Naive thymus-derived CD8-positive, alpha-beta T cell (primary cell): ENCODE data around the gene UGT1A5. TPM values are rescaled to one million over a fixed set of nuclear protein-coding genes. Genes with fewer than 3 reads are reported as not detected.

Experiments used
- ATAC-seq, 2 donors: fragments of 150-1000 bp; cut with Tn5 transposase in 1 of 2; sonication (Bioruptor Pico), chemical (Tn5 transposase) in 1 of 2; 1 replicate in 1 of 2; 2 replicates in 1 of 2; pipeline ENCODE4 v1.10.0; 2021; ENCODE audit warnings: mild to moderate bottlenecking in 2 of 2, moderate library complexity in 2 of 2
- POLR2A ChIA-PET: fragments of 350-600 bp; sonication (Branson Sonifier 250); formaldehyde crosslinking; loops from one replicate; lab custom pipeline; 2021; ENCODE audit warnings: antibody characterized with exemption; lab: Charles Lee
- DNase-seq, 10 donors: peaks; one replicate each; pipeline versions ENCODE4 v3.0.0 to v3.0.0-alpha.2; 2020 to 2022
- H3K27ac Mint-ChIP-seq, 10 donors: one replicate each; pipeline ENCODE4 v1.8.0; 2020 to 2022; ENCODE audit warnings: mild to moderate bottlenecking in 10 of 10, mixed read lengths in 10 of 10, moderate library complexity in 4 of 10, inconsistent platforms in 1 of 10
- H3K27me3 Mint-ChIP-seq, 5 donors: one replicate each; pipeline ENCODE4 v1.8.0; 2021 to 2022; ENCODE audit warnings: mixed read lengths in 5 of 5
- H3K36me3 Mint-ChIP-seq, 3 donors: one replicate each; pipeline ENCODE4 v1.8.0; 2020 to 2022; ENCODE audit warnings: mixed read lengths in 3 of 3, mild to moderate bottlenecking in 2 of 3, inconsistent platforms in 1 of 3
- H3K4me1 Mint-ChIP-seq, 4 donors: one replicate each; pipeline ENCODE4 v1.8.0; 2021 to 2022; ENCODE audit warnings: mixed read lengths in 4 of 4
- H3K4me3 Mint-ChIP-seq, 10 donors: one replicate each; pipeline ENCODE4 v1.8.0; 2020 to 2022; ENCODE audit warnings: mild to moderate bottlenecking in 10 of 10, mixed read lengths in 10 of 10, moderate library complexity in 6 of 10, inconsistent platforms in 1 of 10
- H3K9me3 Mint-ChIP-seq, 9 donors: one replicate each; pipeline ENCODE4 v1.8.0; 2020 to 2022; ENCODE audit warnings: mixed read lengths in 9 of 9, mild to moderate bottlenecking in 3 of 9, inconsistent platforms in 1 of 9, moderate library complexity in 1 of 9
- polyA plus RNA-seq, 3 donors: library from polyadenylated mRNA; unstranded; fragments of 300-500 nt; fragmentation: Illumina TruSeq; gene quantifications; one replicate each; pipeline ENCODE4 v1.2.3, GENCODE V29; 2021
- total RNA-seq, 8 experiments: library from RNA in 2 of 8; stranded (reverse) in 2 of 8; gene quantifications; one replicate each; pipeline ENCODE4 v1.2.3 and lab custom pipeline; 2021 to 2026

The UGT1A5 gene
- total and polyA plus RNA-seq, 5 experiments from 2014 or later, result not detected

GRCh38 chr2:233775414-233775813, 62.7 kb downstream of the UGT1A5 start:
- no peak for DNase-seq
- Mint-ChIP-seq H3K36me3 (peaks cover 0 to 17% (median 3%) of the 10 kb centered on the region in 3 donors), H3K4me1 (peaks cover 0 to 2% (median 0%) of the 10 kb centered on the region in 4 donors), H3K27me3 (peaks cover 7 to 40% (median 17%) of the 10 kb centered on the region in 5 donors), H3K9me3 (peaks cover 0 to 30% (median 12%) of the 10 kb centered on the region in 9 donors), H3K4me3 (no peak overlapping the region), H3K27ac (peak overlapping the region in 1 of 10 donors; percentile 31)
- POLR2A ChIA-PET, result no interaction called here
- ATAC-seq, result no peak

DNA sequence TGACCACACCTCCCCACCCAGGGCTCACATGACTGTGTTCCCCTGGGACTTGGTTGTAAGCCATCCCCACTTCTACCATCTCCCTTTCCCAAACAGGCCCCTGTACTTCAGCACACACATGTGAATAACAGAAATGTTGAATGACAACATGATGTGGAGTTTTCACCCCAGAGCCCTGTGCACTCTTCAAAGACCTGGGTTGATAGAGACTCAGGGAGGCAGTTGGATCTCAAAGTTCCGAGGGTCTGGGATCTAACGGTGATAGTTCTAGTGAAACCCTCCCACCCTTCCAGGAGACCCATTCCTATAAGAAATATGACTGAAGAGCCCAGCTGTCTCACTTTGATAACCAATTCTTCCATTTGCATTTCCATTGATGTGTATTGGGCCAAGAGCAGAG, 65.3 kb downstream of the UGT1A5 start, which contains the start of gene MROH2A:
TSS of gene MROH2A (plus strand) at position 301 of the 400 bp plus-strand sequence. CDS start 1,029 bp downstream, outside the sequence.
- H3K4me3 Mint-ChIP-seq, result no peak within 1 kb of the TSS
- POLR2A ChIA-PET, result no interaction called here
- peaks cover 0 to 17% (median 3%) of the 10 kb centered on the region in 3 donors for H3K36me3 Mint-ChIP-seq
- ATAC-seq, result no peak
- H3K27me3 Mint-ChIP-seq, result peaks cover 11 to 44% (median 21%) of the 10 kb centered on the region in 5 donors
- H3K9me3 Mint-ChIP-seq, result peaks cover 3 to 34% (median 15%) of the 10 kb centered on the region in 9 donors
- H3K27ac Mint-ChIP-seq, result no peak within 1 kb of the TSS
- no peak for DNase-seq
- peaks cover 0 to 2% (median 0%) of the 10 kb centered on the region in 4 donors for H3K4me1 Mint-ChIP-seq

DNA sequence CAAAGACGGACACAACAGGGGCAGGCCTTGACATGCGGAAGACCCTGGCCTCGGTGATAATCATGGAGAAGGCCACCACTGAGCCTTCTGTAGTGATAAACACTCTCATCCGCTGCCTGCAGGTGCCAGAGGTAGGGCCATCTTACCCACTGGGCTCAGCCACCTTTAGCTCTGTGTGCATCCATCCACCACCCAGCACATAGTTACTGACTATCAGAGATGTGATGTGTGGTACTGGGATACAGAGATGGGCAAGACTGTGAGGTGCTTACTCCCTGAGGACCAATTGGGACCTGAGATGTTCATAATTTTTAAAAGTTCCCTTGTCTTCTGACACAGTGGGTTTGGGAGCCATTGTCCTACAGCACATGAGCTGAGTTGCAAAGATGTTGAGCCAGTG, 67.0 kb downstream of the UGT1A5 start:
- Mint-ChIP-seq H3K36me3 (peaks cover 0 to 17% (median 3%) of the 10 kb centered on the region in 3 donors), H3K27me3 (peaks cover 18 to 46% (median 27%) of the 10 kb centered on the region in 5 donors), H3K4me3 (no peak overlapping the region), H3K27ac (no peak overlapping the region), H3K9me3 (peaks cover 3 to 34% (median 15%) of the 10 kb centered on the region in 9 donors), H3K4me1 (peaks cover 0 to 2% (median 0%) of the 10 kb centered on the region in 4 donors)
- ATAC-seq (no peak), DNase-seq (no peak)
- POLR2A ChIA-PET, result no interaction called here

- DNase-seq, result no peak
- ATAC-seq, result no peak
- Mint-ChIP-seq H3K4me3 (no peak overlapping the region), H3K36me3 (peaks cover 0 to 17% (median 0%) of the 10 kb centered on the region in 3 donors), H3K4me1 (no peaks in the 10 kb centered on the region), H3K27me3 (peaks cover 16 to 42% (median 22%) of the 10 kb centered on the region in 5 donors), H3K9me3 (peaks cover 3 to 25% (median 15%) of the 10 kb centered on the region in 9 donors), H3K27ac (peak overlapping the region in 1 of 10 donors; percentile 53)
- POLR2A ChIA-PET, result no interaction called here
These were observed 68.1 kb downstream of the UGT1A5 start for GRCh38 chr2:233780771-233781170.

DNA sequence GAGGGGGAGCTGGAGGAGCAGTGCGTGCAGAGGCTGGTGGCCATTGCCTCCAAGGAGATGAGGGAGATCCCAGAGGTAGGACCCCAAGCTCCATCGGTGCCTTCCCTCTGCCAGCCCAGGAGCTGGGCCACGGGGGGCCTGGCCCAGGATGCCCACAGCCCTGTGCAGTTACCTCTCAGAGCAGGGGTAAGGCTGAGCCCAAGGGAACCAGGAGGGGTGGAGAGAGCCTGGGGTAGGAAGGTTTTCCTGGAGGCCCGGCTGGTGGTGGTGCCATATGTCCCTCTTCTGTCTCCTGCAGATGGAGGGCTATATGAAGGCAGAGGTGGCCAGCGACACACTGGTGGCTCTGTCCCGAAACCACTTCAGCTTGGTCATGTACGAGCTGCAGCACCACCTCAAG, 76.8 kb downstream of the UGT1A5 start:
- no peak for DNase-seq
- Mint-ChIP-seq H3K27ac (no peak overlapping the region), H3K9me3 (peaks cover 0 to 9% (median 0%) of the 10 kb centered on the region in 9 donors), H3K4me3 (no peak overlapping the region), H3K36me3 (peaks cover 0 to 11% (median 0%) of the 10 kb centered on the region in 3 donors), H3K4me1 (peaks cover 0 to 12% (median 0%) of the 10 kb centered on the region in 4 donors), H3K27me3 (peaks cover 4 to 15% (median 8%) of the 10 kb centered on the region in 5 donors)
- no peak for ATAC-seq
- POLR2A ChIA-PET, result no interaction called here

- DNase-seq (peak in 1 of 10 donors; percentile 60), ATAC-seq (no peak)
- Mint-ChIP-seq H3K9me3 (peaks cover 0 to 6% (median 0%) of the 10 kb centered on the region in 9 donors), H3K4me1 (peaks cover 0 to 12% (median 0%) of the 10 kb centered on the region in 4 donors), H3K27me3 (peaks cover under 1 to 8% (median 2%) of the 10 kb centered on the region in 5 donors), H3K27ac (peak overlapping the region in 1 of 10 donors; percentile 10), H3K36me3 (peaks cover 0 to 2% (median 0%) of the 10 kb centered on the region in 3 donors), H3K4me3 (no peak overlapping the region)
- POLR2A ChIA-PET, result interaction anchor here (0.6 kb wide), 1 partner anchor 15 kb away, joined by 4 read pairs; no protein-coding TSS in a partner anchor
These were observed 78.6 kb downstream of the UGT1A5 start for GRCh38 chr2:233791151-233791882.

GRCh38 chr2:233791883-233792329, 79.2 kb downstream of the UGT1A5 start:
- peaks cover 0 to 5% (median 0%) of the 10 kb centered on the region in 5 donors for H3K27me3 Mint-ChIP-seq
- no peak overlapping the region for H3K4me3 Mint-ChIP-seq
- peak overlapping the region in 1 of 10 donors; percentile 85 for H3K27ac Mint-ChIP-seq
- no peak for DNase-seq
- POLR2A ChIA-PET, result interaction anchor here (0.6 kb wide), 1 partner anchor 16 kb away, joined by 4 read pairs; no protein-coding TSS in a partner anchor
- H3K36me3 Mint-ChIP-seq, result no peaks in the 10 kb centered on the region
- peaks cover 0 to 12% (median 0%) of the 10 kb centered on the region in 4 donors for H3K4me1 Mint-ChIP-seq
- H3K9me3 Mint-ChIP-seq, result peaks cover 0 to 4% (median 0%) of the 10 kb centered on the region in 9 donors
- no peak for ATAC-seq

- peaks cover 0 to 12% (median 0%) of the 10 kb centered on the region in 4 donors for H3K4me1 Mint-ChIP-seq
- ATAC-seq (no peak), DNase-seq (no peak)
- peaks cover 0 to 4% (median 0%) of the 10 kb centered on the region in 9 donors for H3K9me3 Mint-ChIP-seq
- POLR2A ChIA-PET, result no interaction called here
- H3K27ac Mint-ChIP-seq, result no peak overlapping the region
- H3K36me3 Mint-ChIP-seq, result no peaks in the 10 kb centered on the region
- no peak overlapping the region for H3K4me3 Mint-ChIP-seq
- H3K27me3 Mint-ChIP-seq, result peaks cover 0 to 5% (median 0%) of the 10 kb centered on the region in 5 donors
These were observed 80.0 kb downstream of the UGT1A5 start for GRCh38 chr2:233792720-233793119.

GRCh38 chr2:233793465-233794127, 80.9 kb downstream of the UGT1A5 start:
- DNase-seq (peak in 1 of 10 donors; percentile 55), ATAC-seq (no peak)
- Mint-ChIP-seq H3K4me1 (peaks cover 0 to 12% (median 0%) of the 10 kb centered on the region in 4 donors), H3K36me3 (no peaks in the 10 kb centered on the region), H3K27ac (no peak overlapping the region), H3K4me3 (no peak overlapping the region), H3K27me3 (peaks cover 0 to 5% (median 2%) of the 10 kb centered on the region in 5 donors), H3K9me3 (peaks cover 0 to 4% (median 0%) of the 10 kb centered on the region in 9 donors)
- POLR2A ChIA-PET, result no interaction called here

- Mint-ChIP-seq H3K4me1 (peaks cover 0 to 10% (median 0%) of the 10 kb centered on the region in 4 donors), H3K4me3 (no peak overlapping the region), H3K27me3 (peaks cover 0 to 6% (median 2%) of the 10 kb centered on the region in 5 donors), H3K36me3 (no peaks in the 10 kb centered on the region), H3K9me3 (peaks cover 0 to 5% (median 0%) of the 10 kb centered on the region in 9 donors), H3K27ac (no peak overlapping the region)
- POLR2A ChIA-PET, result no interaction called here
- ATAC-seq (no peak), DNase-seq (no peak)
These were observed 81.5 kb downstream of the UGT1A5 start for GRCh38 chr2:233794128-233794658.

DNA sequence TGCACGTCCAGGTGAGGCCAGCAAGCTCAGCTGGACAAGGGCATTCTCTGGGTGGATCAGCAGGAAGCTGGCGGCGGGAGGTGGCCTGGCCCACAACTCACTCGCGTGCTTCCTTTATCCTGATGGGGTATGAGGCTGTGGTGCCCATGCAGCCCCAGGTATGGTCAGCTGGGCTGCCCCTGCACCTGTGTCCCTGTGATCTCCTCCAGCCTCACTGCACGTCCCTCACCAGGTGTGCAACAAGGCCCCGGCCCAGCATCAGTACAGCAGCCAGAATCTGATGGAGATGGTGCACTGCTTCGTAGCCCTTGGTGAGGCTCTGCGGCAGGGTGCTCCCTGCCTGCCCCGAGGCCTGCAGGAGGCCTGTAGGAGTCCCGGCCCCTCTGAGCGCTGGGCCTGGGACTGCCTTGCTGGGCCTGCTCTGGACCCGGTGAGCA, 83.0 kb downstream of the UGT1A5 start:
- H3K36me3 Mint-ChIP-seq, result no peaks in the 10 kb centered on the region
- H3K27ac Mint-ChIP-seq, result no peak overlapping the region
- H3K9me3 Mint-ChIP-seq, result peaks cover 0 to 4% (median 0%) of the 10 kb centered on the region in 9 donors
- H3K4me1 Mint-ChIP-seq, result peaks cover 0 to 6% (median 0%) of the 10 kb centered on the region in 4 donors
- POLR2A ChIA-PET, result interaction anchor here (0.6 kb wide), 1 partner anchor 608 kb away, joined by 3 read pairs; no protein-coding TSS in a partner anchor
- no peak for ATAC-seq
- no peak for DNase-seq
- H3K4me3 Mint-ChIP-seq, result no peak overlapping the region
- H3K27me3 Mint-ChIP-seq, result peaks cover 0 to 6% (median 5%) of the 10 kb centered on the region in 5 donors

DNA sequence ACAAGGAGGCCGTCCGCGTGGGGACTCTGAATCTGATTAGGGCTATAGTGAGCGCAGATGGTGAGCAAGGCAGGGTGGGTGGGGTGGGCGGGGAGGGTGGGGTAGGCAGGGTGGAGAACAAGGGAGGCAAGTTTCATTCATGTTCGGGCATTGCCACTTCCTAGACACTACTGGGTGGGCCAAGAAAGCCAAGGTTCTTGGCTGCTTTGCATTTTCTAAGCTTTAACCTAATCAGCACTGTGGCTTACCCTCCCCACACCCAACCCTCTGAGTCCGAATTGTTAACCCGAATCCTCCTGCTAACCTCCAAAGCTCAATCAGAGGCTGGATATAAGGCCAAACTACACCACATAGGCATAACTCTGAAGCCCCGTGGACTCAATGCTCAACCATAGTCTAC, 83.5 kb downstream of the UGT1A5 start:
- POLR2A ChIA-PET, result interaction anchor here (0.6 kb wide), 1 partner anchor 608 kb away, joined by 3 read pairs; no protein-coding TSS in a partner anchor
- Mint-ChIP-seq H3K4me1 (peaks cover 0 to under 1% (median 0%) of the 10 kb centered on the region in 4 donors), H3K36me3 (no peaks in the 10 kb centered on the region), H3K4me3 (no peak overlapping the region), H3K9me3 (peaks cover 0 to 4% (median 0%) of the 10 kb centered on the region in 9 donors), H3K27me3 (peaks cover 0 to 7% (median 6%) of the 10 kb centered on the region in 5 donors), H3K27ac (no peak overlapping the region)
- DNase-seq, result no peak
- no peak for ATAC-seq
